Nephron (organoid): ENCODE measurements around the gene MYADML2.
"Not testable (repeated sequence)": the region's sequence is repeated elsewhere in the genome, so short reads cannot be mapped to it uniquely, and the experiment has no call there.

ENCODE experiments used
- H3K27ac Mint-ChIP-seq, 3 experiments: 2 replicates each; pipeline ENCODE4 v1.8.0; 2020; ENCODE audit warnings: mixed read lengths in 3 of 3, mild to moderate bottlenecking in 2 of 3, moderate library complexity in 1 of 3
- H3K27me3 Mint-ChIP-seq: 2 replicates; pipeline ENCODE4 v1.8.0; 2021; ENCODE audit warnings: low read depth, mild to moderate bottlenecking, moderate library complexity, mixed read lengths
- H3K36me3 Mint-ChIP-seq: 2 replicates; pipeline ENCODE4 v1.8.0; 2020; ENCODE audit warnings: low read depth, mixed read lengths
- H3K4me1 Mint-ChIP-seq: 2 replicates; pipeline ENCODE4 v1.8.0; 2020; ENCODE audit warnings: mixed read lengths
- H3K4me3 Mint-ChIP-seq, 3 experiments: 2 replicates each; pipeline ENCODE4 v1.8.0; 2020; ENCODE audit warnings: mild to moderate bottlenecking in 3 of 3, mixed read lengths in 3 of 3, moderate library complexity in 2 of 3
- H3K9me3 Mint-ChIP-seq: 2 replicates; pipeline ENCODE4 v1.8.0; 2020; ENCODE audit warnings: mixed read lengths
- CTCF ChIP-seq, 3 experiments: fragments of 200-600 bp; sonication (generic); IDR thresholded peaks; one replicate each; pipeline ENCODE4 v1.5.0; 2021; ENCODE audit warnings: antibody characterized with exemption in 3 of 3; ENCODE audit not compliant: unreplicated experiment in 3 of 3

The MYADML2 gene

GRCh38 chr17:81956607-81957589 lies 9.9 kb upstream of the MYADML2 start:
- H3K4me3 Mint-ChIP-seq, result peak overlapping the region in 1 of 3 experiments; percentile 42
- no peaks in the 10 kb centered on the region for H3K4me1 Mint-ChIP-seq
- peaks cover 21% of the 10 kb centered on the region for H3K27me3 Mint-ChIP-seq
- no peak for TF ChIP-seq CTCF (IDR thresholded peaks at IDR 0.05; ENCODE audit: unreplicated experiment in 3 of 3)
- H3K27ac Mint-ChIP-seq, result no peak overlapping the region
- no peaks in the 10 kb centered on the region for H3K9me3 Mint-ChIP-seq
- no peaks in the 10 kb centered on the region for H3K36me3 Mint-ChIP-seq

- Mint-ChIP-seq H3K36me3 (no peaks in the 10 kb centered on the region), H3K4me1 (no peaks in the 10 kb centered on the region), H3K9me3 (no peaks in the 10 kb centered on the region), H3K27me3 (peaks cover 21% of the 10 kb centered on the region), H3K4me3 (no peak overlapping the region), H3K27ac (no peak overlapping the region)
- TF ChIP-seq CTCF (IDR thresholded peaks at IDR 0.05; ENCODE audit: unreplicated experiment in 3 of 3), result no peak
Observed at GRCh38 chr17:81955756-81956544, 8.9 kb upstream of the MYADML2 start.

GRCh38 chr17:81955058-81955681 lies 8.1 kb upstream of the MYADML2 start:
- H3K36me3 Mint-ChIP-seq, result no peaks in the 10 kb centered on the region
- TF ChIP-seq CTCF (IDR thresholded peaks at IDR 0.05; ENCODE audit: unreplicated experiment in 3 of 3), result no peak
- H3K27me3 Mint-ChIP-seq, result peaks cover 24% of the 10 kb centered on the region
- H3K4me3 Mint-ChIP-seq, result no peak overlapping the region
- no peaks in the 10 kb centered on the region for H3K9me3 Mint-ChIP-seq
- H3K27ac Mint-ChIP-seq, result no peak overlapping the region
- H3K4me1 Mint-ChIP-seq, result no peaks in the 10 kb centered on the region

GRCh38 chr17:81954131-81955057 lies 7.4 kb upstream of the MYADML2 start:
- H3K4me1 Mint-ChIP-seq, result no peaks in the 10 kb centered on the region
- no peaks in the 10 kb centered on the region for H3K36me3 Mint-ChIP-seq
- H3K9me3 Mint-ChIP-seq, result no peaks in the 10 kb centered on the region
- no peak overlapping the region for H3K27ac Mint-ChIP-seq
- TF ChIP-seq CTCF (IDR thresholded peaks at IDR 0.05; ENCODE audit: unreplicated experiment in 3 of 3), result no peak
- H3K27me3 Mint-ChIP-seq, result peaks cover 24% of the 10 kb centered on the region
- no peak overlapping the region for H3K4me3 Mint-ChIP-seq

GRCh38 chr17:81953443-81953842 lies 6.4 kb upstream of the MYADML2 start:
- H3K4me3 Mint-ChIP-seq, H3K9me3 Mint-ChIP-seq, H3K4me1 Mint-ChIP-seq, H3K27ac Mint-ChIP-seq, H3K36me3 Mint-ChIP-seq: not testable (repeated sequence)
- H3K27me3 Mint-ChIP-seq, result peaks cover 16% of the 10 kb centered on the region
